Brain microvascular endothelial cell (primary cell): ENCODE data around the gene FGFBP2.
A peak's percentile ranks its signal among the peaks of the same experiment; 100 is the strongest.

Experiments used
- DNase-seq: peaks from one replicate; pipeline ENCODE4 v3.0.0-alpha.2; 2020
- H3K27ac ChIP-seq: fragments of 250-450 bp; sonication (Bioruptor Pico); 2 replicates; pipeline ENCODE4 v1.5.1; 2020; ENCODE audit warnings: mild to moderate bottlenecking, moderate library complexity
- H3K27me3 ChIP-seq: fragments of 250-450 bp; sonication (Bioruptor Pico); replicated peaks from 2 replicates; pipeline ENCODE4 v1.5.1; 2020; ENCODE audit warnings: mild to moderate bottlenecking
- H3K36me3 ChIP-seq: fragments of 250-450 bp; sonication (Bioruptor Pico); replicated peaks from 2 replicates; pipeline ENCODE4 v1.5.1; 2020; ENCODE audit warnings: mild to moderate bottlenecking
- H3K4me3 ChIP-seq: 2 replicates; pipeline ENCODE4 v1.5.1; 2011; ENCODE audit warnings: low read depth, mild to moderate bottlenecking, control low read depth, low read length, moderate library complexity
- in situ Hi-C: cut with HindIII; loops from 2 replicates; pipeline ENCODE4 v1.10.0; 2017; ENCODE audit warnings: low sequenced_read_pairs, low pct_ligation_motif_present
- TF ChIP-seq, protein P1 (sequence below): IDR thresholded peaks from 2 replicates; pipeline ENCODE4 v1.5.1; 2011; ENCODE audit warnings: low read depth, mild to moderate bottlenecking, moderate library complexity, low read length, control low read depth, inconsistent platforms; ENCODE audit errors: missing control alignments

Gene FGFBP2

DNA sequence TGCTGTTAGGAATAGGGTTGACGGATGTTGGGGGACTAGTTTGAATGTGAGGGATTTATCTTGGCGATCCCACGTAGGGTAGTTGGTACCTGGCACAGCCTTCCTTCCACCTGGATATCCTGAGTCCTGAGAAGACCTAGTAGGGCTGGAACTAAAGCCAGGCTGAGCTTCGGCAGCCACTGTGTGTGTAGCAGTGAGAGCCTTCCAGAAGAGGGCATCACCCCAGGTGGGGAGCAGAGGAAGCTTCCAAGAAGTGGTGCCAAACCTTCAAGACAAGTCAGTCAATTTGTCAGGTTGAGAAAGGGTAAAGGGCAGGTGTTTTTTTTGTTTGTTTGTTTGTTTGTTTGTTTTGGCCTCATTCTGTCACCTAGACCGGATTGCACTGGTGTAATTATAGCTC lies 1.2 kb upstream of the FGFBP2 start:
- Histone ChIP-seq H3K36me3 (no peaks in the 10 kb centered on the region), H3K27me3 (no peaks in the 10 kb centered on the region), H3K4me3 (no peak overlapping the region), H3K27ac (no peak overlapping the region)
- no peak for DNase-seq
- in situ Hi-C loops, result no loop called here
- TF ChIP-seq, protein P1, sequence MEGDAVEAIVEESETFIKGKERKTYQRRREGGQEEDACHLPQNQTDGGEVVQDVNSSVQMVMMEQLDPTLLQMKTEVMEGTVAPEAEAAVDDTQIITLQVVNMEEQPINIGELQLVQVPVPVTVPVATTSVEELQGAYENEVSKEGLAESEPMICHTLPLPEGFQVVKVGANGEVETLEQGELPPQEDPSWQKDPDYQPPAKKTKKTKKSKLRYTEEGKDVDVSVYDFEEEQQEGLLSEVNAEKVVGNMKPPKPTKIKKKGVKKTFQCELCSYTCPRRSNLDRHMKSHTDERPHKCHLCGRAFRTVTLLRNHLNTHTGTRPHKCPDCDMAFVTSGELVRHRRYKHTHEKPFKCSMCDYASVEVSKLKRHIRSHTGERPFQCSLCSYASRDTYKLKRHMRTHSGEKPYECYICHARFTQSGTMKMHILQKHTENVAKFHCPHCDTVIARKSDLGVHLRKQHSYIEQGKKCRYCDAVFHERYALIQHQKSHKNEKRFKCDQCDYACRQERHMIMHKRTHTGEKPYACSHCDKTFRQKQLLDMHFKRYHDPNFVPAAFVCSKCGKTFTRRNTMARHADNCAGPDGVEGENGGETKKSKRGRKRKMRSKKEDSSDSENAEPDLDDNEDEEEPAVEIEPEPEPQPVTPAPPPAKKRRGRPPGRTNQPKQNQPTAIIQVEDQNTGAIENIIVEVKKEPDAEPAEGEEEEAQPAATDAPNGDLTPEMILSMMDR, result peak; percentile 27

DNA sequence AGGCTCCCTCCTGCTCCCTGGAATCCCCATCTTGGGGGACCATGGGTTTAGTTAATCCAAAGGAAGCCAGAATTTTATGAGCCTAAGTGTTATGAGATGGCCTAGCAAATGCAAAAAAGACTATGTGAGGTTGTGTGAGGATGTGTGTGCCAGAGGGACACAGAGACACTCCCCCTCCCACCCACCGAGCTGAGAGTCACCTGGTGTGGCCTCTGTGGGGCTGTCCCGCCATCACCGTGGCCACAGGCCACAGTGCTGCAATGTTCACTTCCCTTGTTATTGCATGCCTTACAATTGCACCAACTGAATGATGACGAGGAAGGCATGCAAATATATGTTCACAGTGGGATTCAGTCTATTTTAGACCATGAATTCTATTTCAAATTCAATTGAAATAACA lies 601 bp upstream of the FGFBP2 start:
- no peak overlapping the region for H3K4me3 ChIP-seq
- H3K27ac ChIP-seq, result no peak overlapping the region
- TF ChIP-seq, protein P1, result no peak
- in situ Hi-C loops, result no loop called here
- no peak for DNase-seq
- no peaks in the 10 kb centered on the region for H3K36me3 ChIP-seq
- H3K27me3 ChIP-seq, result no peaks in the 10 kb centered on the region

DNA sequence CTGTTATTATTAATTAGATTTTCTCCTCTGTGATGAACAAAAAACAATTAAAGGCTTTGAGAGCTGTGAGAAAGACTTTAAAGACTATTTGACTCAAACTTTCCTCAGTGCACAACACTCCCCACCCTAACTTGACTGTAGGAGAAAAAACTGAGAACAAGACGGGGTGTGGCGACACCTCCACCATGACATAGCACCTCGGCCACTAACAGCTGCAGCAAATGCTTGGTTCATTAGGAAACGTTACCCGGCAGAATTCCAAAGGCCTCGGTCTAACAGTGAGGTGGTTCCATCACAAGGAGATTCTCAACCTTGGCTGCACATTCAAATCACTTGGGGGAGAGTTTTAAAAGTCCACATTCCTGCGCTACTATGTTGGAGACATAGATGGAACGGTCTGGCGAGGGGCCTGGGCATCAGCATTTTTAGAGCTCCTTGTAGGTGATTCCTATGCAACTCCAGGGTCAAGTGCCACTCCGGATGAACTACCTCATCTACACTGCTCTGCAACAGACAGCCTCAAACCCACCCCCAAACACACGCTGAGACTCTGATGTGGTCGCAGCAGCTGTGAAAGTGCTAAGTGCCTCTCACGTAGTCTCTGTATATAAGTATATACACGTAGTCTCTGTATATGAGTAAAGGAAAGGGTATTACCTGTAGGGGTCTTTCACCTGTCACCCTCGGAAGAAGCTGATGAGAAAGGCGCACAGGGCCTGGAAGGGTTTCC lies 1.0 kb downstream of the FGFBP2 start:
- Histone ChIP-seq H3K27me3 (no peaks in the 10 kb centered on the region), H3K4me3 (no peak overlapping the region), H3K27ac (no peak overlapping the region), H3K36me3 (no peaks in the 10 kb centered on the region)
- TF ChIP-seq, protein P1, result no peak
- no peak for DNase-seq
- in situ Hi-C loops, result no loop called here

DNA sequence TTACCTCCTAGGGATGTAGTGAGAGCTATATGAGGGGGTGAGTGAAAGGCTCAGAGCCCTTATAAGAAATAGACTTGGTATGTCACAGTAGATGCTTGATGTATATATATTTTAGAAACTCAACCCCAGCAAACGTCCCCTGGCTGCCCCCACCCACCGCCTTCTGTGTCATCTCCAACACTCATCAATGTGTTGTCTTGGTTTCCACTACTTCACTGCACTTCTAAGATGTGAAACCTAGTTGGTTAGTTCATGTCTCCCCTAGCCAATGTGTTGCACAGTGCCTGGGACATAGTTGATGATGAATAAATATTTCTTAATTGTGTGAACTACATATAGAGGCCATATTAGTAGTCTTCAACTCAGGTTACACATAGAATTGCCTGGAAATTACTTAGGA lies 4.4 kb downstream of the FGFBP2 start:
- no peak for DNase-seq
- in situ Hi-C loops, result no loop called here
- Histone ChIP-seq H3K4me3 (no peak overlapping the region), H3K27me3 (no peaks in the 10 kb centered on the region), H3K36me3 (no peaks in the 10 kb centered on the region), H3K27ac (no peak overlapping the region)
- TF ChIP-seq, protein P1, result no peak

DNA sequence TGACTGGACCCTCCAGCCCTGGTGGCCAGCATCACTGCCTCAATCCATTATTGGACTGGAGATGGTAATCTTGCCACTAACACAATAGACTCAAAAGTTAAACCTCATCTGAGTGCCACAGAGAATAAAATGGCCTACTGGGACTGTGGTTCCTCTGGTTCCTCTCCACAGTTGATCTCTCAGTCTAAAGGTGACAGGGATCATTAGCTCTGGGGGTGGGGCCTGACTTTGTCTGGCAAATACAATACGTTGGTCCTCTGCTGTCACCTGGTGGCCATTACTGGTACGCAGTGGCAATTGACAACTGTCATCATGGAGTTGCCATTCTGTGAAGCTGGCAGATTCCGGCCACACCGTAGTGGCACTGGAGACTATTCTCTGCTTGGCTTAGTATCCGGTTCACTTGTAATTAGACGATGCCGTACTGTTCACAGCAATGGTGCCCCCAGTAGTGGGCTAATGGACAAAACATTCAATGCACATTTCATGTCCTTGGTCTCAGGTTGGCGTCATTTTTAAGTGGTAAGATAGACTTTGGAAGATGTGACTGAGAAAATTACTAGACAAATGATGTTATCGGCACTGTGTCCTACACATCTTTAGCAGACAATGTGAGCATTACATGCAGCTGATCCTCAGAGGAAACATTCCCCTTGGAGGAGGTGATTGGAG lies 6.7 kb downstream of the FGFBP2 start:
- peak; percentile 72 for DNase-seq
- Histone ChIP-seq H3K27ac (no peak overlapping the region), H3K27me3 (no peaks in the 10 kb centered on the region), H3K4me3 (no peak overlapping the region), H3K36me3 (no peaks in the 10 kb centered on the region)
- in situ Hi-C loops, result no loop called here
- TF ChIP-seq, protein P1, result peak; percentile 97

DNA sequence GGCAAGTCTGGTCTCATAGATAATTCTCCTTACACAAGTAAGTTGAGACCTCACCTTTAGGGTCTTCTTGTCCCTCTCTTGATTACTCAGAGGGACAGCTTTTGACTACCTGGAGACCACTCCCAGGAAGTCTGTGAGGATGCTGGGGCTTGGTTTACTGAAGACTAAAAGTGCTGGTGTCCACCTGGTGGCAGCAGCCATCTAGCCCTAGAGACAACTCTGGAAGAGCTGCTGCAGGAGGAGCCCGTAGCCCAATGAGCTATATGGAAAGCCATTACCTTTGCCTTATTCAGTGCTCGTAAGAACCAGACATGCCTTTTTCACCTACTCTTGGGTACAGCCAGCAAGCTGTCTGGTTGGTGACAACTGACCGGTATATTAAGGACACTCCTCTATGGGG lies 7.3 kb downstream of the FGFBP2 start:
- no peaks in the 10 kb centered on the region for H3K27me3 ChIP-seq
- TF ChIP-seq, protein P1, result peak; percentile 75
- in situ Hi-C loops, result no loop called here
- H3K36me3 ChIP-seq, result no peaks in the 10 kb centered on the region
- no peak overlapping the region for H3K27ac ChIP-seq
- DNase-seq, result peak; percentile 36
- H3K4me3 ChIP-seq, result no peak overlapping the region
